Transverse colon (tissue), 4 donors: Measurements from ENCODE around the gene NR3C2. TPM values are rescaled to one million over a fixed set of nuclear protein-coding genes. Genes with fewer than 3 reads are reported as not detected.

Experiments used
- DNase-seq: peaks from one replicate; pipeline ENCODE4 v3.0.0-alpha.2; 2019
- H3K27ac ChIP-seq, 4 donors: fragments of 200-600 bp; sonication (generic); 2 replicates each; pipeline ENCODE4 v1.5.1; 2016 to 2018; ENCODE audit warnings: inconsistent platforms in 4 of 4
- H3K27me3 ChIP-seq: fragments of 200-600 bp; sonication (generic); 2 replicates; pipeline ENCODE4 v1.5.1; 2017; ENCODE audit warnings: inconsistent platforms
- H3K36me3 ChIP-seq, 4 donors: fragments of 200-600 bp; sonication (generic); 2 replicates each; pipeline ENCODE4 v1.5.1; 2017 to 2019; ENCODE audit warnings: inconsistent platforms in 4 of 4
- H3K4me1 ChIP-seq, 4 donors: fragments of 200-600 bp; sonication (generic); 2 replicates each; pipeline ENCODE4 v1.5.1; 2017 to 2020; ENCODE audit warnings: inconsistent platforms in 4 of 4
- H3K4me3 ChIP-seq, 4 donors: fragments of 200-600 bp; sonication (generic); 1 replicate in 1 of 4; 2 replicates in 3 of 4; pipeline versions ENCODE4 v1.5.1 to v1.6.1; 2017 to 2019; ENCODE audit warnings: inconsistent platforms in 4 of 4
- H3K9me3 ChIP-seq, 2 donors: fragments of 200-600 bp; sonication (generic); 2 replicates each; pipeline ENCODE4 v1.5.1; 2017 to 2019; ENCODE audit warnings: inconsistent platforms in 2 of 2
- CTCF ChIP-seq, 5 experiments: fragments of 200-600 bp in 3 of 5; fragments of 450-650 bp in 2 of 5; sonication (generic) in 3 of 5; IDR thresholded peaks; 1 replicate in 2 of 5; 2 replicates in 3 of 5; pipeline ENCODE4 v1.5.1; 2016 to 2017; ENCODE audit warnings: antibody characterized with exemption in 5 of 5, inconsistent platforms in 3 of 5, mild to moderate bottlenecking in 2 of 5, moderate library complexity in 1 of 5
- EP300 ChIP-seq: sonication (generic); formaldehyde crosslinking; IDR thresholded peaks from one replicate; pipeline ENCODE4 v1.6.1; 2017; ENCODE audit warnings: antibody characterized with exemption, low read depth
- POLR2A ChIP-seq: fragments of 450-650 bp; IDR thresholded peaks from one replicate; pipeline ENCODE4 v1.6.1; 2016; ENCODE audit warnings: antibody characterized with exemption, mild to moderate bottlenecking, moderate library complexity
- POLR2AphosphoS5 ChIP-seq, 3 donors: sonication (generic); formaldehyde crosslinking; IDR thresholded peaks; one replicate each; pipeline ENCODE4 v1.6.1; 2016; ENCODE audit warnings: antibody characterized with exemption in 3 of 3
- WGBS, 2 donors: methylation state at CpG; one replicate each; pipeline ENCODE4 v1.1.5; 2018; ENCODE audit warnings: low coverage in 1 of 2; 5-methylcytosine and 5-hydroxymethylcytosine counted together
- in situ Hi-C, 4 donors: fragments of 200-750 bp; cut with MboI; loops; one replicate each; pipeline versions ENCODE4 v1.15.0 to v1.15.1; 2017; ENCODE audit warnings: low sequenced_read_pairs in 3 of 4, low pct_ligation_motif_present in 1 of 4, low pct_unique_long_range_greater_than_20kb in 1 of 4
- intact Hi-C: fragments of 100-400 bp; cut with DNase I; formaldehyde crosslinking; loops from one replicate; pipeline ENCODE4 v1.15.1; 2023; ENCODE audit warnings: low total_unique reads
- total RNA-seq, 4 donors: library from RNA; depleted of rRNA; stranded (reverse); fragments of >200 nt; gene quantifications; one replicate each; pipeline ENCODE4 v1.1.0, GENCODE V29; 2016

NR3C2 gene
- total RNA-seq, 4 donors from 2014 or later = 55.5 to 147 (median 125) TPM

- in situ Hi-C loops (no loop called here), intact Hi-C loops (no loop called here)
- Histone ChIP-seq H3K4me3 (no peak overlapping the region), H3K27me3 (no peaks in the 10 kb centered on the region), H3K27ac (no peak overlapping the region), H3K9me3 (no peaks in the 10 kb centered on the region), H3K36me3 (peaks cover 0 to 4% (median 0%) of the 10 kb centered on the region in 4 donors), H3K4me1 (no peaks in the 10 kb centered on the region)
- no peak for DNase-seq
- no peak for TF ChIP-seq EP300
- WGBS, 2 donors = 53 to 59% methylated on average over 4 of the region's 4 CpGs
Measured at GRCh38 chr4:148261848-148262247, 180.4 kb downstream of the NR3C2 start.

GRCh38 chr4:148259841-148260240 is 182.4 kb downstream of the NR3C2 start:
- Histone ChIP-seq H3K9me3 (no peaks in the 10 kb centered on the region), H3K27ac (no peak overlapping the region), H3K36me3 (peaks cover 0 to 4% (median 0%) of the 10 kb centered on the region in 4 donors), H3K4me1 (peaks cover 0 to 8% (median 2%) of the 10 kb centered on the region in 4 donors), H3K27me3 (no peaks in the 10 kb centered on the region), H3K4me3 (no peak overlapping the region)
- 89 to 97% methylated on average over 3 of the region's 3 CpGs for WGBS, 2 donors
- TF ChIP-seq POLR2A = no peak
- TF ChIP-seq CTCF (IDR thresholded peaks at IDR 0.05) = no peak
- TF ChIP-seq EP300 = no peak
- TF ChIP-seq POLR2AphosphoS5 (IDR thresholded peaks at IDR 0.05) = no peak
- DNase-seq = no peak
- intact Hi-C loops (no loop called here), in situ Hi-C loops (no loop called here)

- no peak for DNase-seq
- peaks cover 0 to 4% (median 0%) of the 10 kb centered on the region in 4 donors for H3K36me3 ChIP-seq
- H3K4me1 ChIP-seq = peaks cover 0 to 11% (median 2%) of the 10 kb centered on the region in 4 donors
- in situ Hi-C loops (no loop called here), intact Hi-C loops (no loop called here)
- H3K27ac ChIP-seq = peak overlapping the region in 2 of 4 donors; percentile 15 to 33
- H3K27me3 ChIP-seq = no peaks in the 10 kb centered on the region
- no peaks in the 10 kb centered on the region for H3K9me3 ChIP-seq
- WGBS, 2 donors = 50 to 95% methylated on average over 2 to 7 of the region's 7 CpGs
- H3K4me3 ChIP-seq = no peak overlapping the region
- TF ChIP-seq POLR2A (no peak), CTCF (IDR thresholded peaks at IDR 0.05) (no peak), EP300 (no peak), POLR2AphosphoS5 (IDR thresholded peaks at IDR 0.05) (no peak)
Measured at GRCh38 chr4:148258535-148258934, 183.7 kb downstream of the NR3C2 start.

- in situ Hi-C loops = no loop called here
Measured at GRCh38 chr4:148255344-148255720, 186.9 kb downstream of the NR3C2 start.

More at GRCh38 chr4:148255344-148255720, 186.9 kb downstream of the NR3C2 start:
- DNase-seq = no peak
- peaks cover 0 to 4% (median 0%) of the 10 kb centered on the region in 4 donors for H3K36me3 ChIP-seq
- no peaks in the 10 kb centered on the region for H3K9me3 ChIP-seq
- H3K27me3 ChIP-seq = no peaks in the 10 kb centered on the region
- TF ChIP-seq EP300 (no peak), POLR2AphosphoS5 (IDR thresholded peaks at IDR 0.05) (no peak), CTCF (IDR thresholded peaks at IDR 0.05) (no peak), POLR2A (no peak)
- H3K4me3 ChIP-seq = no peak overlapping the region
- H3K27ac ChIP-seq = no peak overlapping the region
- peaks cover 0 to 15% (median 2%) of the 10 kb centered on the region in 4 donors for H3K4me1 ChIP-seq
- 54 to 72% methylated on average over 1 of the region's 1 CpG for WGBS, 2 donors
- intact Hi-C loops = no loop called here
